Choroid plexus epithelial cell (primary cell): ENCODE results near the gene UPK3BL2.
"Not testable (repeated sequence)": the region's sequence is repeated elsewhere in the genome, so short reads cannot be mapped to it uniquely, and the experiment has no call there.

Source experiments
- DNase-seq: peaks from one replicate; pipeline ENCODE4 v3.0.0-alpha.2; 2010; ENCODE audit warnings: low read depth
- H3K4me3 ChIP-seq: 2 replicates; pipeline ENCODE4 v1.5.1; 2011; ENCODE audit warnings: low read depth, mild to moderate bottlenecking, control low read depth, low read length, moderate library complexity
- CTCF ChIP-seq: conservative IDR thresholded peaks from 2 replicates; pipeline ENCODE4 v1.5.1; 2011; ENCODE audit warnings: low read depth, mild to moderate bottlenecking, control low read depth, inconsistent platforms, low read length, moderate library complexity

Gene UPK3BL2

GRCh38 chr7:102543596-102543995 is at the start of gene UPK3BL2:
Gene UPK3BL2 (minus strand): TSS chr7:102543696. CDS start chr7:102543636, 60 bp downstream.
- not testable (repeated sequence) for H3K4me3 ChIP-seq, DNase-seq

- H3K4me3 ChIP-seq, DNase-seq: not testable (repeated sequence)
Observed at GRCh38 chr7:102592477-102593019, 49.1 kb upstream of the UPK3BL2 start.

GRCh38 chr7:102589857-102590256 is 46.4 kb upstream of the UPK3BL2 start:
- not testable (repeated sequence) for DNase-seq, H3K4me3 ChIP-seq

GRCh38 chr7:102583495-102583894 is 40.0 kb upstream of the UPK3BL2 start:
- not testable (repeated sequence) for H3K4me3 ChIP-seq, DNase-seq

GRCh38 chr7:102581722-102582121 is 38.2 kb upstream of the UPK3BL2 start:
- not testable (repeated sequence) for DNase-seq, H3K4me3 ChIP-seq

GRCh38 chr7:102578486-102578885 is 35.0 kb upstream of the UPK3BL2 start:
- DNase-seq, H3K4me3 ChIP-seq: not testable (repeated sequence)

- DNase-seq, H3K4me3 ChIP-seq: not testable (repeated sequence)
Observed at GRCh38 chr7:102577315-102578240, 34.1 kb upstream of the UPK3BL2 start.

GRCh38 chr7:102576363-102576762 is 32.9 kb upstream of the UPK3BL2 start:
- not testable (repeated sequence) for DNase-seq, H3K4me3 ChIP-seq

- DNase-seq, H3K4me3 ChIP-seq: not testable (repeated sequence)
Observed at GRCh38 chr7:102574607-102575006, 31.1 kb upstream of the UPK3BL2 start.

GRCh38 chr7:102572261-102573239 is 29.1 kb upstream of the UPK3BL2 start, which contains the start of gene POLR2J3:
Gene POLR2J3 (minus strand): TSS chr7:102572583. CDS start chr7:102572521, 62 bp downstream.
- peak; percentile 30 for TF ChIP-seq CTCF
- peak within 1 kb of the TSS; percentile 59 for H3K4me3 ChIP-seq
- DNase-seq, result peak; percentile 89

- not testable (repeated sequence) for H3K4me3 ChIP-seq, DNase-seq
Observed at GRCh38 chr7:102568620-102569019, 25.1 kb upstream of the UPK3BL2 start.

- not testable (repeated sequence) for H3K4me3 ChIP-seq, DNase-seq
Observed at GRCh38 chr7:102550808-102551422, 7.4 kb upstream of the UPK3BL2 start, which contains the start of gene SPDYE2. Gene SPDYE2 (plus strand): TSS chr7:102551226. CDS start chr7:102553256, 2,030 bp downstream.

- not testable (repeated sequence) for DNase-seq
Observed at GRCh38 chr7:102546353-102546752, 2.9 kb upstream of the UPK3BL2 start.

GRCh38 chr7:102545288-102545687 is 1.8 kb upstream of the UPK3BL2 start:
- DNase-seq, result not testable (repeated sequence)

More at GRCh38 chr7:102546353-102546752, 2.9 kb upstream of the UPK3BL2 start:
- not testable (repeated sequence) for H3K4me3 ChIP-seq

GRCh38 chr7:102544372-102544771 is 876 bp upstream of the UPK3BL2 start:
- DNase-seq, H3K4me3 ChIP-seq: not testable (repeated sequence)

More at GRCh38 chr7:102545288-102545687, 1.8 kb upstream of the UPK3BL2 start:
- not testable (repeated sequence) for H3K4me3 ChIP-seq

- H3K4me3 ChIP-seq, DNase-seq: not testable (repeated sequence)
Observed at GRCh38 chr7:102542771-102543170, 725 bp downstream of the UPK3BL2 start.

GRCh38 chr7:102542083-102542482 is 1.4 kb downstream of the UPK3BL2 start:
- DNase-seq, H3K4me3 ChIP-seq: not testable (repeated sequence)
